ENCODE data around the gene CAMTA1. TPM values are rescaled to one million over a fixed set of nuclear protein-coding genes. Genes with fewer than 3 reads are reported as not detected.

The CAMTA1 gene
- total and polyA plus RNA-seq, 9 of the 15 experiments (the other 6 are each of a cell fraction or from before 2014, with no cell fraction given): 43.9 to 161 (median 65.9) TPM

GRCh38 chr1:6891781-6892579, 106.7 kb downstream of the CAMTA1 start (continued):
- TF ChIP-seq CUX1 (CRISPR knock-in tag; IDR thresholded peaks at IDR 0.05): no peak
- no peak for TF ChIP-seq CBX8 (IDR thresholded peaks at IDR 0.05; ENCODE audit: borderline replicate concordance, extremely low read depth, low read depth, low read length, poor library complexity, severe bottlenecking)
- TF ChIP-seq DPF2 (IDR thresholded peaks at IDR 0.05): no peak
- no peak for TF ChIP-seq THRAP3 (IDR thresholded peaks at IDR 0.05; ENCODE audit: borderline replicate concordance)
- TF ChIP-seq SMAD4 (CRISPR knock-in tag; conservative IDR thresholded peaks at IDR 0.05): no peak
- no peak for TF ChIP-seq PCBP1 (IDR thresholded peaks at IDR 0.05; ENCODE audit: low read depth, low read length, poor library complexity, severe bottlenecking)
- TF ChIP-seq CBX1 (IDR thresholded peaks at IDR 0.05; ENCODE audit: low read depth): no peak
